GM12864 (cell line): ENCODE measurements around the gene LHPP.
"Not testable (repeated sequence)": the region's sequence is repeated elsewhere in the genome, so short reads cannot be mapped to it uniquely, and the experiment has no call there.

Source experiments
- DNase-seq: peaks from one replicate; pipeline ENCODE4 v3.0.0-alpha.2; 2011; ENCODE audit warnings: low read depth
- H3K4me3 ChIP-seq: 2 replicates; pipeline ENCODE4 v1.5.1; 2011; ENCODE audit warnings: mild to moderate bottlenecking, low read depth, low read length, control low read depth
- TF ChIP-seq, protein P1 (sequence below): IDR thresholded peaks from 2 replicates; pipeline ENCODE4 v1.5.1; 2011; ENCODE audit warnings: low read depth, mild to moderate bottlenecking, moderate library complexity, low read length, control low read depth, inconsistent platforms; ENCODE audit errors: missing control alignments

LHPP gene

DNA sequence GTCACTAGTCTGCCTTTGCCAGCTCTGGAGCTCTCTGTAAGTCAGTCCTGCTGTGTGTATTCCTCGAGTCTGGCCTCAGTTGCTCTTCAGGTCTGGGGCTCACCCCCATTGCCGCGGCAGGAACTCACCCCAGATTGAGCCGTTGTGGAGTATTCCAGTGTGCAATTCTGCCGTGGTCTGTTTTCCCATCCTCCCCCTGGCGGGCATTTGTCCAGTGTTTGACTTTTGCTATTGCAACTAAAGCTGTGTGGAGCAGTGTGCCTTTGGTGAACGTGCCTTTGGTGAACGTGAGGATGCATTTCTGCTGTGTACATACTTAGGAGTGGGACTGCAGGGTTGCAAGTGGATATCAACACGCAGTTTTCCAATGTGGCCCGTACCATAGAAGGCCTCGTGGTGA lies 148.1 kb downstream of the LHPP start:
- DNase-seq, result no peak
- TF ChIP-seq, protein P1, sequence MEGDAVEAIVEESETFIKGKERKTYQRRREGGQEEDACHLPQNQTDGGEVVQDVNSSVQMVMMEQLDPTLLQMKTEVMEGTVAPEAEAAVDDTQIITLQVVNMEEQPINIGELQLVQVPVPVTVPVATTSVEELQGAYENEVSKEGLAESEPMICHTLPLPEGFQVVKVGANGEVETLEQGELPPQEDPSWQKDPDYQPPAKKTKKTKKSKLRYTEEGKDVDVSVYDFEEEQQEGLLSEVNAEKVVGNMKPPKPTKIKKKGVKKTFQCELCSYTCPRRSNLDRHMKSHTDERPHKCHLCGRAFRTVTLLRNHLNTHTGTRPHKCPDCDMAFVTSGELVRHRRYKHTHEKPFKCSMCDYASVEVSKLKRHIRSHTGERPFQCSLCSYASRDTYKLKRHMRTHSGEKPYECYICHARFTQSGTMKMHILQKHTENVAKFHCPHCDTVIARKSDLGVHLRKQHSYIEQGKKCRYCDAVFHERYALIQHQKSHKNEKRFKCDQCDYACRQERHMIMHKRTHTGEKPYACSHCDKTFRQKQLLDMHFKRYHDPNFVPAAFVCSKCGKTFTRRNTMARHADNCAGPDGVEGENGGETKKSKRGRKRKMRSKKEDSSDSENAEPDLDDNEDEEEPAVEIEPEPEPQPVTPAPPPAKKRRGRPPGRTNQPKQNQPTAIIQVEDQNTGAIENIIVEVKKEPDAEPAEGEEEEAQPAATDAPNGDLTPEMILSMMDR, result no peak
- no peak overlapping the region for H3K4me3 ChIP-seq

- DNase-seq, H3K4me3 ChIP-seq: not testable (repeated sequence)
Observed at GRCh38 chr10:124610186-124610585, 148.6 kb downstream of the LHPP start.

GRCh38 chr10:124610851-124611250 lies 149.2 kb downstream of the LHPP start:
- not testable (repeated sequence) for H3K4me3 ChIP-seq, DNase-seq

GRCh38 chr10:124611738-124612137 lies 150.1 kb downstream of the LHPP start:
- H3K4me3 ChIP-seq, result no peak overlapping the region
- TF ChIP-seq, protein P1, result no peak
- DNase-seq, result no peak

DNA sequence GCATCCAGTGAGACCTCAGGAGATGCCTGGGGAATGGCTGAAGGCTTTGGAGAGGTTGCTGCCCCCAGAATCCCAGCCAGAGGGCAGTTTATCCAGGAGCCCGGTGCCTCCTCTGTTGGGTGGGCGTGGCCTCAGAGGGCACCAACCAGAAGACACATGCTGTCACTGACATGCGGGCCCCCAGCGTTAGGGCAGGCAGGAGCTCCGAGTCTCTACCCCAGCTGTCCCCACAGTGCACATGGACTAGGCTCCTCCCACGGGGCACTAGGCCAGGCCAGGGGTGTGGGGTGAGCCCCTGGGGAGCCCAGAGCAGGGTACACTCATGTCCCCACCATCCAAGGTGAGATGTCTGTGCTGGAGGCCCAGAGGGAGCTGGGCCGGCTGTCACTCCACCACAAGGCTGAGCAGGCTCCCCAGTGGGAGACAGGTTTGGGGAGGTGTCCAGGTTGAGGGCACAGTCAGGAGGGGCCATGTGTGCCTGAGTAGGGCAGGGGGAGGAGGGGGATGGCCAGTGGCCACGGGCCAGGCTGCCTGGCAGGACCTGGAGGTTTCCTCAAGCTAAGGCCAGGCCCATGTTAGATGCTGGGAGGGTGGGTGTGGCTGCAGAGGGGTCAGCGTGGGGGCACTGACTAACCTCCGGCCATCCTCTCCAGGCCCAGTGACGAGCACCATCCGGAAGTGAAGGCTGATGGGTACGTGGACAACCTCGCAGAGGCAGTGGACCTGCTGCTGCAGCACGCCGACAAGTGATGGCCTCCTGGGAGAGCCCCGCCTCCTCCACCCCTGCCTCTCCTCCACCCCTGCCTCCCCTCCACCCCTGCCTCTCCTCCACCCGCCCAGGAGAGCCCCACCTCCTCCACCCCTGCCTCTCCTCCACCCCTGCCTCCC lies 151.2 kb downstream of the LHPP start:
- no peak for DNase-seq
- no peak overlapping the region for H3K4me3 ChIP-seq
- TF ChIP-seq, protein P1, result no peak

DNA sequence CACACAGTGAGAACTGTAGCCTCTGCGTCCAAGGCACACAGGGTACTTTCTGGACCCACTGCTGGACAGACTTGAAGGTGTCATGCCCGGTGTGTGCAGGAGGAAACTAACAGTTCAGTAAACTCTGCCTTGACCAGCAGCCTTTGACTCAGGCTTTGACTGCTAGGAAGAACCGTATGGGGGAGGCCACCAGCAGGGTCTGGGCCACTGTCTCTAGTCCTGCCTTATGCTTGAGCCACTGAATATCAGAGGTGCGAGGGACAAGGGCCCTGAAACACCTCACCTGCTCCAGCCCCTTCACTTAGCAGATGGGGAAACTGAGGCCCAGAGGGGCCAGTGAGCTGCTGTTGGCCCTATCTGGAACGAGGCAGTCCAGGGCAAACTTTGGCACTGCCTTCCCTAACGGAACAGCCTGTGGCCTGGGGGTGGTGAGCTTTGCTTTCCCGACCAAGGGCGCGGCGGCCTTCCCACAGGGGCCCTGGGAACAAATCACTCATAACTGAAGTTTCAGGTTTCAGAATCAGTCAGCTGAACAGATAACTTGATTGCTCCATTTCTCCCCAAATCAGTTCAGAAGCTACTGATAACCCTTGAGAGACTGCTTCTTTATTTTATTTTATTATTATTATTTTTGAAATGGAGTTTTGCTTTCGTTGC lies 152.5 kb downstream of the LHPP start:
- H3K4me3 ChIP-seq, result no peak overlapping the region
- peak; percentile 47 for DNase-seq
- TF ChIP-seq, protein P1, result no peak

GRCh38 chr10:124615259-124615658 lies 153.6 kb downstream of the LHPP start:
- TF ChIP-seq, protein P1, result no peak
- no peak for DNase-seq
- H3K4me3 ChIP-seq, result no peak overlapping the region
